Mammary epithelial cell (primary cell): ENCODE data around the gene RPTOR.

ENCODE experiments used
- EZH2 ChIP-seq: IDR thresholded peaks from 2 replicates; pipeline ENCODE4 v1.6.1; 2012; ENCODE audit warnings: low read length, inconsistent platforms, borderline replicate concordance
- TF ChIP-seq, protein P1 (sequence below), 2 donors: IDR thresholded peaks in 1 of 2; conservative IDR thresholded peaks in 1 of 2; 2 replicates each; pipeline ENCODE4 v1.5.1; 2011 to 2012; ENCODE audit warnings: inconsistent platforms in 2 of 2, low read length in 2 of 2, mild to moderate bottlenecking in 2 of 2, control low read depth in 1 of 2, low read depth in 1 of 2; ENCODE audit not compliant: insufficient read depth in 1 of 2; ENCODE audit errors: extremely low read depth in 1 of 2

DNA sequence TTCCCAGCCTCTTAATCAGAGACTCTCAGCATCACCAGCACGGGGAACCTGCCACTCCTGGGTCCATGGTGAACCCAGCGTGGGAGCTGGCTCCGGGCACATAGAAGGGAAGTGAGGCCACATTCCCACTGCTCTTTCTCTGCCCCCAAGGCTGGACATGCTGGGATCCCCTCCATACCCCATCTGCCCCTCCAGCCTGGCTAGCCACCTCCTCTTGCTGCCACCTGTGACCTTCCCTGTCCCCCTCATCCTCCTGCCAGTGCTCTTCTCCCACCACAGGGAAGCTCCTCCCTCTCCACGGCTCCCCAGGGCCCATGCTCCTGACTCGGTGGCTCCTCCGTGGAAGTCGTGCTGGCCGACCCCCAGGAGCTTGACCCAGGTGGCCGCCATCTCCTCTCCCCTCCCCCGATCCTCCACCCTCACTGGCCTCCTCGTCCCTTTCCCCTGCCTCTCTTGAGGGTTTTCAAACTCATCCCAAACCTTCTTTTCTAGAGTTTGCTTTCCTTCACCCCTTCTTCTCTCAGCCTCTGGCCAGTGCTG, 307.9 kb downstream of the RPTOR start:
- TF ChIP-seq, protein P1, sequence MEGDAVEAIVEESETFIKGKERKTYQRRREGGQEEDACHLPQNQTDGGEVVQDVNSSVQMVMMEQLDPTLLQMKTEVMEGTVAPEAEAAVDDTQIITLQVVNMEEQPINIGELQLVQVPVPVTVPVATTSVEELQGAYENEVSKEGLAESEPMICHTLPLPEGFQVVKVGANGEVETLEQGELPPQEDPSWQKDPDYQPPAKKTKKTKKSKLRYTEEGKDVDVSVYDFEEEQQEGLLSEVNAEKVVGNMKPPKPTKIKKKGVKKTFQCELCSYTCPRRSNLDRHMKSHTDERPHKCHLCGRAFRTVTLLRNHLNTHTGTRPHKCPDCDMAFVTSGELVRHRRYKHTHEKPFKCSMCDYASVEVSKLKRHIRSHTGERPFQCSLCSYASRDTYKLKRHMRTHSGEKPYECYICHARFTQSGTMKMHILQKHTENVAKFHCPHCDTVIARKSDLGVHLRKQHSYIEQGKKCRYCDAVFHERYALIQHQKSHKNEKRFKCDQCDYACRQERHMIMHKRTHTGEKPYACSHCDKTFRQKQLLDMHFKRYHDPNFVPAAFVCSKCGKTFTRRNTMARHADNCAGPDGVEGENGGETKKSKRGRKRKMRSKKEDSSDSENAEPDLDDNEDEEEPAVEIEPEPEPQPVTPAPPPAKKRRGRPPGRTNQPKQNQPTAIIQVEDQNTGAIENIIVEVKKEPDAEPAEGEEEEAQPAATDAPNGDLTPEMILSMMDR (conservative IDR thresholded peaks at IDR 0.05 in 1 of 2, IDR thresholded peaks at IDR 0.05 in 1 of 2; ENCODE audit: extremely low read depth in 1 of 2, insufficient read depth in 1 of 2, low read depth in 1 of 2, low read length in 2 of 2) = no peak
- no peak for TF ChIP-seq EZH2
